Measurements from ENCODE around the gene SLC4A1AP. TPM values are rescaled to one million over a fixed set of nuclear protein-coding genes. Genes with fewer than 3 reads are reported as not detected.

Gene SLC4A1AP
- total and polyA plus RNA-seq, 9 of the 15 experiments (the other 6 are each of a cell fraction or from before 2014, with no cell fraction given), result 8.1 to 40.5 (median 35.3) TPM

DNA sequence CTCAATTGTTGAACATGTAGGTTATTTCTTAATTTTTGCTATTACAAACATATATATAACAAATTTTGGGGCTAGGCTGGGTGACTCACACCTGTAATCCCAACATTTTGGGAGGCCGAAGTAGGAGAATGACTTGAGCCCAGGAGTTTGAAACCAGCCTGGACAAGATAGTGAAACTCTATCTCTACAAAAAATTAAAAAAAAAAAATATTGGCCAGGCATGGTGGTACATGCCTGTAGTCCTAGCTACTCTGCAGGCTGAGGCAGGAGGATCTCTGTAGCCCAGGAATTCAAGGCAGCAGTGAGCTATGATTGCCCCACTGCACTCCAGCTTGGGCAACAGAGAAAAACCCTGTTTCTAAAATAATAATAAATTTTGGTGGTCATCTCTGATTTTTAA lies 23.5 kb downstream of the SLC4A1AP start (continued):
- TF ChIP-seq MEIS2 (IDR thresholded peaks at IDR 0.05; ENCODE audit: partially characterized antibody) (no peak), MITF (IDR thresholded peaks at IDR 0.05) (no peak), ZNF444 (CRISPR knock-in tag; IDR thresholded peaks at IDR 0.05) (no peak), BCLAF1 (IDR thresholded peaks at IDR 0.05; ENCODE audit: borderline replicate concordance in 1 of 2, control insufficient read depth in 1 of 2, low read depth in 2 of 2, low read length in 1 of 2) (no peak)

DNA sequence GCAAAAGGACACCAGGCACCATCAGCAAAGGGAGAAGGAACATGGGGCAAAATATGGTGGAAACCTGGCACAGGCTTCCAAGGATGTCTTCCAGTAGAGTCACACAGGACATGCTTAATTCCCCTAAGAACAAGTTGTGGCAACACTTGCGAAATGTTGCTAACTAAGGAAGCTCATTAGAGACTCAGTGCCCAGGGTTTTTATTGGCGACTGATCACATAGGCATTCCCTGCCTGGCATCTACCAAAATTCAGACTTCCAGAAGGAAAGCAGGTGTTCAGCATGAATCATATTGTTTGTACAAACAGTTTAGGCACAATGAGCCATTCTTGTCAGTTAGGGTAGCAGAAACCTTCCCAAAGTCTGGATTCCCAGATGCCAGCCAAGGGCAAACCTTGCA lies 25.7 kb downstream of the SLC4A1AP start:
- no peak for DNase-seq (ENCODE audit: extremely low read depth in 1 of 4, low spot score in 3 of 4)
- no peak overlapping the region for H3K4me2 ChIP-seq (ENCODE audit: insufficient read depth, low read length)
- no peaks in the 10 kb centered on the region for H3K4me1 ChIP-seq (replicated peaks in 1 of 2; ENCODE audit: control insufficient read depth in 2 of 2, insufficient read depth in 2 of 2, low read length in 2 of 2)
- no peak for FAIRE-seq
- H3K9me1 ChIP-seq (ENCODE audit: control insufficient read depth, insufficient read depth, low read length), result no peaks in the 10 kb centered on the region
- no peak overlapping the region for H3K27ac ChIP-seq (ENCODE audit: extremely low read depth, low read depth, low read length)
- intact Hi-C loops (cut with micrococcal nuclease), result no loop called here
- ChIA-PET POLR2A (interaction anchor here (0.6 kb wide), 1 partner anchor 645 kb away, joined by 4 read pairs; no protein-coding TSS in a partner anchor), CTCF (ENCODE audit: low intra/inter-chr PET ratio) (no interaction called here)
- no peaks in the 10 kb centered on the region for H4K20me1 ChIP-seq (replicated peaks; ENCODE audit: control insufficient read depth, insufficient read depth, low read length)
- H3K9ac ChIP-seq (ENCODE audit: insufficient read depth in 1 of 2, low read depth in 2 of 2, low read length in 2 of 2), result no peak overlapping the region
- no peaks in the 10 kb centered on the region for H3K79me2 ChIP-seq (ENCODE audit: control insufficient read depth, insufficient read depth, low read length)
- H3K4me3 ChIP-seq, result no peak overlapping the region
- no peak overlapping the region for H2AFZ ChIP-seq (ENCODE audit: low read depth, low read length)
- no peak for ATAC-seq
- no peaks in the 10 kb centered on the region for H3K27me3 ChIP-seq (ENCODE audit: control insufficient read depth in 2 of 2, insufficient read depth in 2 of 2, low read length in 2 of 2)
- in situ Hi-C loops (cut with MboI), result no loop called here
- no peak for TF ChIP-seq EWSR1 (IDR thresholded peaks at IDR 0.05; ENCODE audit: borderline replicate concordance, low read depth, partially characterized antibody)
- no peak for TF ChIP-seq ZC3H11A (IDR thresholded peaks at IDR 0.05; ENCODE audit: low read depth, low read length)
- WGBS (ENCODE audit: insufficient coverage, low coverage, missing lambda C conversion rate), result 97% methylated on average over 2 of the region's 2 CpGs
- no TSS peak for BruUV-seq (replicated peaks)
- peaks cover 47% of the 10 kb centered on the region for H3K36me3 ChIP-seq (ENCODE audit: control insufficient read depth, insufficient read depth, low read length)
- H3K9me3 ChIP-seq (replicated peaks; ENCODE audit: control insufficient read depth, insufficient read depth, low read depth, low read length), result no peaks in the 10 kb centered on the region
